H9 (cell line): Measurements from ENCODE around the gene SYP. TPM values are rescaled to one million over a fixed set of nuclear protein-coding genes. Genes with fewer than 3 reads are reported as not detected.

Experiments
- DNase-seq: peaks from one replicate; pipeline ENCODE4 v3.0.0-alpha.2; 2017
- H2AFZ ChIP-seq: one replicate; pipeline ENCODE4 v1.6.1; 2013; ENCODE audit warnings: mild to moderate bottlenecking, low read length, control low read depth, moderate library complexity
- H2AK5ac ChIP-seq: 2 replicates; pipeline ENCODE4 v1.6.1; 2013; ENCODE audit warnings: low read length, control low read depth, mixed read lengths; ENCODE audit not compliant: insufficient read length
- H2BK120ac ChIP-seq: one replicate; pipeline ENCODE4 v1.6.1; 2013; ENCODE audit warnings: low read depth, mild to moderate bottlenecking, low read length, control low read depth, inconsistent platforms; ENCODE audit not compliant: poor library complexity, severe bottlenecking
- H2BK12ac ChIP-seq: 2 replicates; pipeline ENCODE4 v1.6.1; 2013; ENCODE audit warnings: low read length, control low read depth, mixed read lengths, low read depth; ENCODE audit not compliant: insufficient read length
- H2BK15ac ChIP-seq: 2 replicates; pipeline ENCODE4 v1.6.1; 2013; ENCODE audit warnings: low read depth, low read length, control low read depth
- H2BK20ac ChIP-seq: one replicate; pipeline ENCODE4 v1.6.1; 2013; ENCODE audit warnings: low read depth, mild to moderate bottlenecking, low read length, control low read depth, inconsistent platforms; ENCODE audit not compliant: poor library complexity, severe bottlenecking
- H2BK5ac ChIP-seq: 2 replicates; pipeline ENCODE4 v1.6.1; 2013; ENCODE audit warnings: low read length, control low read depth, mixed read lengths; ENCODE audit not compliant: insufficient read length
- H3K14ac ChIP-seq: 2 replicates; pipeline ENCODE4 v1.6.1; 2013; ENCODE audit warnings: low read length, control low read depth; ENCODE audit not compliant: insufficient read depth
- H3K18ac ChIP-seq: 2 replicates; pipeline ENCODE4 v1.6.1; 2013; ENCODE audit warnings: low read depth, mild to moderate bottlenecking, mixed read lengths, low read length, control low read depth; ENCODE audit not compliant: insufficient read length
- H3K23ac ChIP-seq: 2 replicates; pipeline ENCODE4 v1.6.1; 2013; ENCODE audit warnings: low read length, control low read depth, mixed read lengths, low read depth; ENCODE audit not compliant: insufficient read length
- H3K23me2 ChIP-seq: 2 replicates; pipeline ENCODE4 v1.6.1; 2013; ENCODE audit warnings: low read depth, mild to moderate bottlenecking, mixed read lengths, low read length, control low read depth; ENCODE audit not compliant: insufficient read length, poor library complexity, severe bottlenecking
- H3K27ac ChIP-seq: 2 replicates; pipeline ENCODE4 v1.5.1; 2013; ENCODE audit warnings: low read length, control low read depth, mixed read lengths, low read depth; ENCODE audit not compliant: insufficient read length
- H3K27me3 ChIP-seq: 2 replicates; pipeline ENCODE4 v1.6.1; 2013; ENCODE audit warnings: low read length, control low read depth, inconsistent platforms; ENCODE audit not compliant: insufficient read depth
- H3K4ac ChIP-seq: 2 replicates; pipeline ENCODE4 v1.6.1; 2013; ENCODE audit warnings: low read depth, mild to moderate bottlenecking, control low read depth, inconsistent platforms, low read length, moderate library complexity
- H3K4me1 ChIP-seq: 2 replicates; pipeline ENCODE4 v1.6.1; 2013; ENCODE audit warnings: low read length, control low read depth, inconsistent platforms; ENCODE audit not compliant: insufficient read depth
- H3K4me2 ChIP-seq: 2 replicates; pipeline ENCODE4 v1.6.1; 2013; ENCODE audit warnings: low read length, control low read depth, mixed read lengths; ENCODE audit not compliant: insufficient read length, insufficient read depth
- H3K56ac ChIP-seq: 2 replicates; pipeline ENCODE4 v1.6.1; 2013; ENCODE audit warnings: low read depth, mild to moderate bottlenecking, mixed read lengths, low read length, control low read depth; ENCODE audit not compliant: insufficient read length
- H3K79me1 ChIP-seq: 2 replicates; pipeline ENCODE4 v1.6.1; 2013; ENCODE audit warnings: low read depth, mild to moderate bottlenecking, moderate library complexity, low read length, control low read depth, inconsistent platforms; ENCODE audit not compliant: insufficient read depth, poor library complexity, severe bottlenecking
- H3K79me2 ChIP-seq: 2 replicates; pipeline ENCODE4 v1.6.1; 2013; ENCODE audit warnings: low read length, control low read depth, inconsistent platforms; ENCODE audit not compliant: insufficient read depth
- H3K9ac ChIP-seq: 2 replicates; pipeline ENCODE4 v1.6.1; 2013; ENCODE audit warnings: low read length, control low read depth, mixed read lengths; ENCODE audit not compliant: insufficient read length; ENCODE audit errors: extremely low read depth
- H3K9me3 ChIP-seq: one replicate; pipeline ENCODE4 v1.6.1; 2013; ENCODE audit warnings: low read depth, low read length, inconsistent platforms; ENCODE audit not compliant: control insufficient read depth
- H3T11ph ChIP-seq: one replicate; pipeline ENCODE4 v1.6.1; 2013; ENCODE audit warnings: mild to moderate bottlenecking, low read length, control low read depth, inconsistent platforms
- H4K20me1 ChIP-seq: one replicate; pipeline ENCODE4 v1.6.1; 2013; ENCODE audit not compliant: control insufficient read depth, insufficient read length, insufficient read depth
- H4K5ac ChIP-seq: 2 replicates; pipeline ENCODE4 v1.6.1; 2013; ENCODE audit warnings: low read depth, mild to moderate bottlenecking, mixed read lengths, low read length, control low read depth; ENCODE audit not compliant: insufficient read length
- H4K8ac ChIP-seq: replicated peaks from 2 replicates; pipeline ENCODE4 v1.6.1; 2013; ENCODE audit warnings: low read length, control low read depth, mixed read lengths, low read depth; ENCODE audit not compliant: insufficient read length
- H4K91ac ChIP-seq: 2 replicates; pipeline ENCODE4 v1.6.1; 2013; ENCODE audit warnings: low read depth, mild to moderate bottlenecking, moderate library complexity, mixed read lengths, low read length, control low read depth; ENCODE audit not compliant: insufficient read length
- H3K27ac Mint-ChIP-seq, 3 experiments: 2 replicates in 2 of 3; 3 replicates in 1 of 3; pipeline ENCODE4 v1.8.0; 2020 to 2021; ENCODE audit warnings: mixed read lengths in 3 of 3, mild to moderate bottlenecking in 1 of 3, moderate library complexity in 1 of 3
- H3K27me3 Mint-ChIP-seq: 2 replicates; pipeline ENCODE4 v1.8.0; 2021; ENCODE audit warnings: low read depth, mild to moderate bottlenecking, moderate library complexity, mixed read lengths
- H3K36me3 Mint-ChIP-seq, 3 experiments: 2 replicates in 2 of 3; 3 replicates in 1 of 3; pipeline ENCODE4 v1.8.0; 2020 to 2021; ENCODE audit warnings: low read depth in 3 of 3, mixed read lengths in 3 of 3; ENCODE audit not compliant: insufficient read depth in 1 of 3
- H3K4me1 Mint-ChIP-seq, 2 experiments: 2 replicates each; pipeline ENCODE4 v1.8.0; 2020; ENCODE audit warnings: mixed read lengths in 2 of 2
- H3K4me3 Mint-ChIP-seq, 2 experiments: 2 replicates in 1 of 2; 3 replicates in 1 of 2; pipeline ENCODE4 v1.8.0; 2020 to 2021; ENCODE audit warnings: mild to moderate bottlenecking in 2 of 2, mixed read lengths in 2 of 2, moderate library complexity in 1 of 2
- H3K9me3 Mint-ChIP-seq, 2 experiments: 2 replicates in 1 of 2; 3 replicates in 1 of 2; pipeline ENCODE4 v1.8.0; 2020; ENCODE audit warnings: mild to moderate bottlenecking in 2 of 2, mixed read lengths in 2 of 2, moderate library complexity in 1 of 2
- WGBS: extraction: QIAGEN DNeasy Blood & Tissue Kit; methylation state at CpG from one replicate; pipeline ENCODE4 v1.1.7; 2013; ENCODE audit warnings: missing lambda C conversion rate, low lambda C conversion rate, mixed read lengths; ENCODE audit not compliant: insufficient read length; ENCODE audit errors: extremely low coverage; 5-methylcytosine and 5-hydroxymethylcytosine counted together
- total RNA-seq: library from RNA; stranded (reverse); gene quantifications from 2 replicates; pipeline ENCODE4 v1.2.1, GENCODE V29; 2021
- TF ChIP-seq, protein P1 (sequence below): fragments of 200-600 bp; sonication (generic); conservative IDR thresholded peaks from 3 replicates; pipeline ENCODE4 v1.8.0; 2021; ENCODE audit warnings: antibody characterized with exemption, mild to moderate bottlenecking

The SYP gene
- total RNA-seq, 1 experiment from 2014 or later = 1.8 TPM

DNA sequence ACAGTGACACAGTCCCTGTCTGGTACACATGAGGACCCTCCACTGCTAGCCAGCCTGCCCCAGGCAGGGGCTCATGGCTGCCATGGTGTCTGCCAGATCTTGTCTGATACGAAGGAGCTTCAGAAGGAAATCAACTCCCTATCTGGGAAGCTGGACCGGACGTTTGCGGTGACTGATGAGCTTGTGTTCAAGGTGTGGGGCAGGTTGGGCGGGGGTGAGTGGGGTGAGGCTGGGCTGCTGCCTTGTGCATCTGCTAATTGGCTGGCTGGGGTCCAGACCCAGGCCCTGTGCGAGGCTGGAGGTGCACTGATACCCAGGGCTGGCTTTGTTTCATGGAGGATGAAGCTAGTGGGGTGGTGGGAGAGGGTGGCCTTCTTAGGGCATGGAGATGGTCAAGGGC lies 49.1 kb upstream of the SYP start:
- Histone ChIP-seq H3K18ac (no peak overlapping the region), H3K79me1 (no peaks in the 10 kb centered on the region), H2BK120ac (no peak overlapping the region), H2AFZ (no peak overlapping the region), H3K4me1 (no peaks in the 10 kb centered on the region), H3K79me2 (no peaks in the 10 kb centered on the region), H3K23ac (no peak overlapping the region), H4K5ac (no peak overlapping the region), H2BK12ac (no peak overlapping the region), H3K9ac (no peak overlapping the region), H3K14ac (no peak overlapping the region), H3K27ac (no peak overlapping the region), H3K27me3 (no peaks in the 10 kb centered on the region), H3T11ph (no peak overlapping the region), H2BK5ac (no peak overlapping the region), H2BK15ac (no peak overlapping the region), H4K20me1 (no peaks in the 10 kb centered on the region), H3K23me2 (no peaks in the 10 kb centered on the region), H3K9me3 (peaks cover 27% of the 10 kb centered on the region), H4K8ac (no peak overlapping the region), H2BK20ac (no peak overlapping the region), H4K91ac (no peak overlapping the region), H2AK5ac (no peak overlapping the region), H3K56ac (no peak overlapping the region), H3K4ac (no peak overlapping the region), H3K4me2 (no peak overlapping the region)
- peaks cover 66 to 80% of the 10 kb centered on the region in 2 experiments for H3K9me3 Mint-ChIP-seq
- DNase-seq = no peak
- WGBS = no CpG with 5 or more reads among the region's 6 CpGs
- TF ChIP-seq, protein P1, sequence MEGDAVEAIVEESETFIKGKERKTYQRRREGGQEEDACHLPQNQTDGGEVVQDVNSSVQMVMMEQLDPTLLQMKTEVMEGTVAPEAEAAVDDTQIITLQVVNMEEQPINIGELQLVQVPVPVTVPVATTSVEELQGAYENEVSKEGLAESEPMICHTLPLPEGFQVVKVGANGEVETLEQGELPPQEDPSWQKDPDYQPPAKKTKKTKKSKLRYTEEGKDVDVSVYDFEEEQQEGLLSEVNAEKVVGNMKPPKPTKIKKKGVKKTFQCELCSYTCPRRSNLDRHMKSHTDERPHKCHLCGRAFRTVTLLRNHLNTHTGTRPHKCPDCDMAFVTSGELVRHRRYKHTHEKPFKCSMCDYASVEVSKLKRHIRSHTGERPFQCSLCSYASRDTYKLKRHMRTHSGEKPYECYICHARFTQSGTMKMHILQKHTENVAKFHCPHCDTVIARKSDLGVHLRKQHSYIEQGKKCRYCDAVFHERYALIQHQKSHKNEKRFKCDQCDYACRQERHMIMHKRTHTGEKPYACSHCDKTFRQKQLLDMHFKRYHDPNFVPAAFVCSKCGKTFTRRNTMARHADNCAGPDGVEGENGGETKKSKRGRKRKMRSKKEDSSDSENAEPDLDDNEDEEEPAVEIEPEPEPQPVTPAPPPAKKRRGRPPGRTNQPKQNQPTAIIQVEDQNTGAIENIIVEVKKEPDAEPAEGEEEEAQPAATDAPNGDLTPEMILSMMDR = no peak
- H3K27ac Mint-ChIP-seq = no peak overlapping the region
- peaks cover 12 to 44% (median 22%) of the 10 kb centered on the region in 3 experiments for H3K36me3 Mint-ChIP-seq
- H3K4me1 Mint-ChIP-seq = no peaks in the 10 kb centered on the region
- H3K4me3 Mint-ChIP-seq = no peak overlapping the region
- no peaks in the 10 kb centered on the region; the same call in 1 of the 2 replicates for H3K27me3 Mint-ChIP-seq
